Activated gamma-delta T cell (primary cell): ENCODE measurements around the gene SDK1.
"Not testable (repeated sequence)": the region's sequence is repeated elsewhere in the genome, so short reads cannot be mapped to it uniquely, and the experiment has no call there.

Experiments used
- DNase-seq: peaks from one replicate; lab custom pipeline; 2025; lab: John Stamatoyannopoulos, UW

SDK1 gene

DNA sequence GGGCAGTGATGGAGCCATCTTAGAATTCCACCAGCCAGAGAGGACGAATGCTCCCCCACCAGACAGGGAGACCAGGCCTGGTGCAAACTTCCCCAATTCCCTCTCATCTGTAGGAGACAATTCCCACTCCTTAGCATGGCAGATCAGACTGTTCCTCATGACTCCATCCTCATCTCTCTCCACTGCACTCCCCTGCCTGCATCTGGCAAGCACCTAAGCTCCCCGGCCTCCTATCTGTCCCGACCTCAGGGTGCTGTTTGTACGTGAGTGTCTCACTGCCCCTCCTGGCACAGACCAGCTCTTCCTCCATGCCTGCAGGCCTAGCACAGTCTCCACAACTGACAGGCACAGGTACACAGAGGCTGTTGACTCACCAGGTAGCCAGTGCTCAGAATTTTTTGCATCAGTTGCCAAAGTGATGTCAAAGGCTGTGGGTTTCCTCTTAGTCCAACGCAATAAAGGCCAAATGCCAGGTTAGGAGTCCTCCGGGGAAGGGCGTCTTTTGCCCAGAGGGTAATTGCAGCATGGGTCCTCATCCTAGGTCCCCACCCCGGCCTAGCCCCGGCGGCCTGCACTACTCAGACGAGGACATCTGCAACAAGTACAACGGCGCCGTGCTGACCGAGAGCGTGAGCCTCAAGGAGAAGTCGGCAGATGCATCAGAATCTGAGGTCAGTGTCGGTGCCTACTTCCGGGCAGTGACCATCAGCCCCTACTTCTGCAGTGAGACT is 944.2 kb downstream of the SDK1 start:
- DNase-seq = no peak

DNA sequence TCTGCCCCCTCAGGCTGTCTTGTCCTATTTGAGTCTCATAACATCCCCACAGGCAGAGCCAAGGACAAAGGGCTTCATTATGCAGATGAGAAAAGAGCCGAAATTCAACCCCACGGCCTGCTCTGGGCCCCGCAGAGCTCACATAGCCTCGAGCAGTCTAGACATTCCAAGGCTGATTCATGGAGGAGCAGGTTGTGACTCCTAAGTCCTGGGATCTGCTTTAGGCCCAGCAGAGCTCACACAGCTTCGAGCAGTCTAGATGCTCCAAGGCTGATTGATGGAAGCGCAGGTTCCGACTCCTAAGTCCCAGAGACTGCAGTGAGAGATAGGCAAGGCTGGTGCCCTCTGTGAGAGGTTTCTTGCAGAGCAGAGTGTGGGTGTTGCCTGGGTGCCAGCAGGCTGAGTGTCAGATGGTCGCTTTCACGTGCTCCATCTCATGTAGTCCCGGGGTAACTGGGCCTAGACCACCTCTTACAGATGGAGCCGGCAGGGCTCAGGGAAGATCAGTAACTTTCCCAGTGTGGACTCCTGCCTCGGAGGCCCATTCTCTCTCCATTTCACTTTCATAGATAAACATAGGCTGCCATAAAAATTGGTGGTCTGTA is 944.9 kb downstream of the SDK1 start:
- no peak for DNase-seq

DNA sequence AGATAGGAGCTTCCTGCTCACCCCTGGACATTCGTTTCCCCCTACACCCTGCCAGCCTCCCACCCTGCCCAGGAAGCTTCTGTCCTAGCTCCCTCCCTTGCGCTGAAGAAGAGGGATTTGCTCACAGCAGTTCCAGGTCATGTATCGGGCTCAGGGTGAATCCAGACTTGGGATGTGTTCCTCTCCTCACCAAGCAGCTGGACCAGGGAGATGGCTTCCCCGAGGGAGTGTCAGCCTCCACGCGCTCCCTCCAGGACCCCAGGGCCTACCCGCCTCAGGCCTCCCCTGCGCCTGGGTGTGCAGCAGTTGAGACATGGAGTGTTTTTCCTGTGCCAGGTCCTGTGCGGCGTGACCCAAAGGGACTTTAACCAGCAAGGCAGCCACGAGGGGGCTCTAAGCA is 945.5 kb downstream of the SDK1 start:
- no peak for DNase-seq

DNA sequence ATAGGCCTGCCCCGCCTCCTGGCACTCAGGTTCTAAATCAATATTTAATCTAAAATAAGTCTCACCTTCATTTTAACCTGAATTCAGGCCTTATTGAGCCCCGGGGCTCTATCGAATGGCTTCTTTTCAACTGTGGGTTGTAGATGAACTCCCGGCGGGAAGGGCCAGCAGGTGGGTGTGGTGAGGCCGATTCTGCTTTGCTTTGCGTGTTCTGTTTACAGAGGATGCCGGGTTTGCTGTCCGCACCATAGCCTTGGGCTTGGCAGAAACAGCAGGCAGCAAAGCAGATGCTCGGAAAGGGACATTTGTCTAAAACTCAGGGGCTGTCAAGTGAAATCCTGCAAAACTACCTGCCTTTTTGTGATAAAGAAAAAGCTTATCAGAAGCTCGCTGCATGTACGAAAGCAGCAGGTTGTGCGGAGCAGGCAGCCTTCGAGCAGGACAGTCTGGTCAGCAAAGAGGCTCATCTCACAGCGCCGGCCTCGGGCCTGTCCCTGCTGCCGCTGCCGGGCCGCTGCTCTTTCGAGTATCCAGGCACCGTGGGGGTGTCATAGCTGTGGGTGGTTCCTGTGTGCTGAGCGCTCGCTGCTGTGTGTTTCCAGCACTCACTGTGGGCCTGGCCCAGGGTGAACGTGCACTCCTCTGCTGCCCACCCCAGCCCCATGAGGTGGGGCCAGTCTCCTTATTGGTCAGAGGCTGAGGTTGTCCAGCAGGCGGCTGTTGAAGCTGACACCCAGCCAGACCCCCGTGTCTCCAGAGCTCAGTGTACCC is 946.2 kb downstream of the SDK1 start:
- no peak for DNase-seq

DNA sequence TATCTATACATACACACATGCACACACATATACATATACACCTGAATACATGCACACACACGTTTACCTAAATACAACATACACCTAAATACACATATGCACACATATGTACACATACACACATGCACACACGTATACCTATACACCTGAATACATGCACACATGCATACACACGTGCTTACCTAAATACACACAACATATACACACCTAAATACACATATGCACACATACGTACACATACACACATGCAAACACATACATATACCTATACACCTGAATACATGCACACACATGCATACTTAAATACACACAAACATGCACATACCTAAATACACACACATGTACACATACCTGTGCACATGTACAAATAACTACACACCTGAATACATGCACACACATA is 947.2 kb downstream of the SDK1 start:
- DNase-seq = no peak

DNA sequence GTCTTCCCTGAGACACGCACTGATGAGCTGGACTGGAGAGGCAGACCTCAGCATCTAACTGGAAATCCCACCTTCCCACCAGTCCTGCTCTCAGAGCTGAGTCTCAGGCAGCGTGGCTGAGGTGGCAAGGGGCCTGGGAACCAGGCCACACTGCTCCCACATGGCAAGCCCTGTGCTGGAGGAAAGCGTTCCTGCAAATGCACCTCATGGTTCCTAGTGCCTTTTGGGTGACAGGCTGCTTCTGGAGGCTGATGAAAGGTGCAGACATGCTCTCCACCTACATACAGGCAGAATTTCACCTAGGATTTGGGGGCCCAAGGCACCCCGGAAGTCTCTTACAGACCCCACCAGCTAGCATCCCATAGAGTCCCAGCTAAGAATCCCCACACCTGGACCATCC is 948.2 kb downstream of the SDK1 start:
- no peak for DNase-seq

DNA sequence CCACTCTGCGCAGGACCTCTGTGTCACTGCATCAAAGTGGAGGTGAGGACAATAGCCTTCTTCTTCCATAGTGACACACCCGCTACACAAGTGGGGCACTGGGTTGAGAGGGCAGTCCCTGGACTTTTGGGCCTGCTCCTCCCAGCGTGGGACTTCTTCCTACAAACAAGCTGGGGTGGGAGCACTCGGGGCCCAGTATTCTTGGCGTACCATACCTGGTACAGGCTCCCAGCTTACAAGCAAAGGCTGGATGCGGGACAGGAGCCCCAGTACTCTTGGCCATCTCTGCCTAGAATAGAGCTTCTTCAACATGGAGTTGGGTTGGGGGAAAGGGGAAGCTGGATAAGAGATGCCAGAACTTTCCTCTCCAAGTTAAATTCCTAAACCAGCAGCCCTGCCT is 954.3 kb downstream of the SDK1 start:
- no peak for DNase-seq

DNA sequence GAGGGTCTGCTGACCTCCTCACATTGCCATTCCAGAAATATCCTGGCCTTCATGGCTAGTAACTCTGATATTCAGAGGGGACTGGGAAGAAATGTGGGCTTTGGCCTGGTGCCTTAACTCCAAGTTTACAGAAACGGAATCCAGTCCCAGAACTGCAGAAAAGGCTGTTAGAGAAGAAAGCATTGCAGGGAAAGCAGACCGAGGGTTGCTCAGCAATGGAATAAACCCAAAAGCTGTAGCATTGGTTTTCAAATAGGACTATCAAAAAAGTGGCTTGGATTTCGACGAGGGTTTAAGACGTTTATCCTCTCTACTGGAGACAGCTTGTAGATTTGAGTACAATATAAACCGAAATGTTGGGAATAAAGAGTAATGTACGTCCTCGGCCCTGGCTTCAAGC is 955.2 kb downstream of the SDK1 start:
- no peak for DNase-seq

DNA sequence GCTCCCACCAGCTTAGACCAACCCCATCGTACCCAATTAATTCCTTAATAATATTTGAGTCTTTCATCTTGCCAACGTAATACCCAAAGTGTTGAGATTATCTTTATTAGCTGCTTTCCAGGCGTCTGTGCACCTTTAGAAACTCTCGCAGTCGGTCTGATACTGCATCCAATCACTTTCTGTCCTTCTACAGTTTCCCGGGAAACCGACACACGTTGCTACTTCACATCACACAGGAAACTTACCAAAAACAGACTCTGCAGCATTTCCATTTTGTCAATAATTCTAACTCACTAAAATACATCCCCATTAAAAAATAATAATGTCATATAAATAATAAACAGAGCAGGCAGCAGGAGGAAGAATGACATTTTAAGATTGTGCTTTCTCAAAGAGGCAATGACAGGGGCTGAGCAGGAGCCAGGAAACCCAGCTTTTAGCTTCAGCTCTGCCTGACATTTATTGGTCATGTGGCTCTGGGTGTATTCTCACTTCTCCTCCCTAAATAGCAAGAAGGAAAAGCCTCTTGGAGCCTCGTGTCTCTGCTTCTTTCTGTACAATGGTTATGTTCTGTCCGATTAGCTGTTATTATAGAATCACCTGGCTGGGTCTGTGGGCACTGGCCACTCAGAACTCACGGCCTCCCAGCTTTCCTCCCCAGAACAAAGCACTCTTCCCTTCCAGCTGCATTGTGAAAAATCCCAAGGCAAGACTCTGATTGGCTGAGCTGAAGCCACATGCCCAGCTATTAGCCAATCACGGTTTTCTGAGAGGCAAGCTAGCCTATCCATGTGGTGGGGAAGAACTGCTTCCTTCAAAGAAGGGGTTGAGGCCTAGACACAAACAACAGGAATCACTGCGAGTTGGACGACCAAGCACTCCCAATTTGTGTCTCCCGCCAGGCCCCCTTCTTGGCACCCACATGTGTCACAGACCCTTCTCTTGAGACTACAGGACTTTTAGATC is 956.4 kb downstream of the SDK1 start:
- DNase-seq = no peak

DNA sequence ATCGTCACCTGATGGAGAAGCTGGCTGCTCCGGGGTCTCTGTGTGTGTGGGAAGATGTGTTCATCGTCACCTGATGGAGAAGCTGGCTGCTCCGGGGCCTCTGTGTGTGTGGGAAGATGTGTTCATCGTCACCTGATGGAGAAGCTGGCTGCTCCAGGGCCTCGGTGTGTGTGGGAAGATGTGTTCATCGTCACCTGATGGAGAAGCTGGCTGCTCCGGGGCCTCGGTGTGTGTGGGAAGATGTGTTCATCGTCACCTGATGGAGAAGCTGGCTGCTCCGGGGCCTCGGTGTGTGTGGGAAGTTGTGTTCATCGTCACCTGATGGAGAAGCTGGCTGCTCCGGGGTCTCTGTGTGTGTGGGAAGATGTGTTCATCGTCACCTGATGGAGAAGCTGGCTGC is 959.1 kb downstream of the SDK1 start:
- DNase-seq = not testable (repeated sequence)

DNA sequence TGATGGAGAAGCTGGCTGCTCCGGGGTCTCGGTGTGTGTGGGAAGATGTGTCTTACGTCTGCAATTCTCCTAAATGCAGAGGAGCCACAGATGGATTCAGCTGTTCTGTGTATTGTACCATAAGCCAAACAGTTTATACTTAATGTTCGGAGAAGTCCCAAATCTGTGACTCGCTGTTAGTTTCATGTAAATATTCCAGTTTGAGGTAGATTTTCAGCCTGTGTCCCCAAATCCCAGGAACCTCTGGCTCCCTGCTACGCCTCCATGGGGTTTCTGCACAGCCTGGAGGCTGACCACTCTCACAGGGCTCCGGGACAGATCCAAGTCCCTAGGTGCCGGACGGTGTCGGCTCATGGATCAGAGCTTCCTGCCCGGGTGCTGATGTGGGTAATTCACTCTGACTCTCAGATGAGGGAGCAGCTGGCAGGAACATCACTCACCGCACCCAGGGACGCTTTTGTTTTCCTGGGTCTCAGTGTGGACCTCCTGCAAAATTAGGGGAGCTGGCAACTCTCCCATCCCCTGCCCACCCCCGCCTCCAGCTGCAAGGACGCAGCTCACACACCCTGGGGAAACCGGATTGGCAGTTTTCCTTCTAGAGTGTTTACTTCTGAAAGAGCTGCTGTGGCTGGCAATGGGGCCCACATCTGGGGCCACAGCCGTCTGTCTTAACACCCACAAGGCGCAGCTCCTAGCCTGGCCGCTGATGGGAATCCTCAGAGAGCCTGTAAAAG is 960.0 kb downstream of the SDK1 start:
- DNase-seq = no peak

DNA sequence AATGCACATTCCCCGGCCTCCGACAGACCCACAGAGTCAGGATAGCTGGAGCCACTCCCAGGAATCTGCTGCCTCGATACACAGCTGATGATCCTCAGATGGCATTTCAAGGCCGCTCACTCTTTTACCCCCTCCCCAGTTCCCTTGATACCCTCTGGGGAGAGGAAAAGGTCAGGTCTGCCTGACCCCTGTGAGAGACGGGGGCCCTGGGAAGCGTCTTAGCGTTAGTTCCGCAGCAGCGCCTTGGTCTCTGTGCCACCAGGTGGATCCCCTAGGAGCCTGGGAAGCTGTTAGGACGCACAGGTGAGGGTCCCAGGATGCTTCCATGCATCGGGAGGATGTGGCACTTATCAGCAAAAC is 960.5 kb downstream of the SDK1 start:
- no peak for DNase-seq

DNA sequence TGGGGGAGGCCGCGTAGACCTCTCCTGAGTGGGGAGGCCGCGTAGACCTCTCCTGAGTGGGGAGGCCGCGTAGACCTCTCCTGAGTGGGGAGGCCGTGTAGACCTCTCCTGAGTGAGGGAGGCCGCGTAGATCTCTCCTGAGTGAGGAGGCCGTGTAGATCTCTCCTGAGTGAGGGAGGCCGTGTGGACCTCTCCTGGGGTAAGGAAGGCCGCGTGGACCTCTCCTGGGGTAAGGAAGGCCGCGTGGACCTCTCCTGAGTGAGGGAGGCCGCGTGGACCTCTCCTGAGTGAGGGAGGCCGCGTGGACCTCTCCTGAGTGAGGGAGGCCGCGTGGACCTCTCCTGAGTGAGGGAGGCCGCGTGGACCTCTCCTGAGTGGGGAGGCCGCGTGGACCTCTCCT is 963.2 kb downstream of the SDK1 start:
- not testable (repeated sequence) for DNase-seq

DNA sequence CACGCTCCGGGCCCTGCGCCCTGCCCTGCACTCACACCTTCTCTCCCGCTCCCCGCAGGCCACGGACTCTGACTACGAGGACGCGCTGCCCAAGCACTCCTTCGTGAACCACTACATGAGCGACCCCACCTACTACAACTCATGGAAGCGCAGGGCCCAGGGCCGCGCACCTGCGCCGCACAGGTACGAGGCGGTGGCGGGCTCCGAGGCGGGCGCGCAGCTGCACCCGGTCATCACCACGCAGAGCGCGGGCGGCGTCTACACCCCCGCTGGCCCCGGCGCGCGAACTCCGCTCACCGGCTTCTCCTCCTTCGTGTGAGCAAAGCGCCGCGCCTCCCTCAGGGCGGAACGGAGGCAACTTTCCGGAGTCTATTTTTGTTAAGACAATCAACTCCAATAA is 964.0 kb downstream of the SDK1 start:
- DNase-seq = no peak

DNA sequence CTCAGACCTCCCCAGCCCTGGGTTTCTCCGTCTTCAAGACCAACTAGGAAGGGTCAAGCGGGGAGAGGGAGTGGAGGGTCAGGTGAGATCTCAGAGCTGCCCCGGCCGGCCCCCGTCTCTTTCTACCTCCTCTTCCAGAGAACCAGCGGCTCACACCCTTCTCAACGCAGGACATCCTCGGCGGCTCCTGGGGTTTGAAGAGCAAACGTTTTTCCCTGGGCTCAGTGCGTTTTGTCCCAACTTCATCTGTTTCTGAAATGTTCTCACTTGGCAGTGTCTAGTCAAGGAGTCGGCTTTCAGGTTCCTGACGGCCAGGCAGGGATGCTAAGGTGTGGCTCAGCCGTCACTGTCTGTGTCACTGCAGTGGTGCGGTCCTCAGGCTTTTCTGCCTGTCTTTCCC is 964.6 kb downstream of the SDK1 start:
- DNase-seq = no peak

DNA sequence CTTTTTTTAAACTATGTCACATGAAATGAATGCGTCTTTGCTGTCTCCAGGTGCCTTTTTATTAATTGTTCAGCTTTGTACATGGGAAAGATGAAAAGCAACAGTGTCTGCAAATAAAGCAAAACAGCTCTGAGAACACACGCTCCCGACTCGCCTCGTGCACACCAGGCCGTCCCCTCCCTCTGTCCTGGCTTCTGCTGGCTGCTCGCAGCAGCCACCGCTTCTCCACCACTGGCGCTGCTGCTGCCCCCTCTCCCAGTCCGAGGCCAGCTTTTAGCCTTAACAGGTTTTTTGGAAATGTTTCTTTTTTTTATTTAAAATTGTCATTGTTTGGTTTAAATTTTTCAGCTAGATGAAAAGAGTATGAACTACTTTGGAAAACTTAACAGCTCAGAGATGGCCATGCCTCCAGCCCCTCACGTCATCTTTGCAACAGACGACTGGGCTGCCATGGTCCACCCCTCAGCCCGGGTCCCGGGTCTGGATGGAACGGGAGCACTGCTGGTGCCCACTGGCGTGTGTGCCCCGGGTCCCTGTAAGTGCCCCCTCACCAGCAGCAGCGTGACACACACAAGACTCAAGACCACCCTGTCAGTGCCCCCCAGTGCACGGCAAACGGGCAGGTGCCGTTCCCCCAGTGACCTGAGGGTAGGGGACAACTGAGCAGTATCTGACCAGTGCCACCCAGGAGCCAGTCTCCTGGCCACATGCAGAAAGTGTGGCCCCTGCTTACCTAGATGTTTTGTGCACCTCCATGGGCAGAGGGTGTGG is 965.4 kb downstream of the SDK1 start:
- no peak for DNase-seq

DNA sequence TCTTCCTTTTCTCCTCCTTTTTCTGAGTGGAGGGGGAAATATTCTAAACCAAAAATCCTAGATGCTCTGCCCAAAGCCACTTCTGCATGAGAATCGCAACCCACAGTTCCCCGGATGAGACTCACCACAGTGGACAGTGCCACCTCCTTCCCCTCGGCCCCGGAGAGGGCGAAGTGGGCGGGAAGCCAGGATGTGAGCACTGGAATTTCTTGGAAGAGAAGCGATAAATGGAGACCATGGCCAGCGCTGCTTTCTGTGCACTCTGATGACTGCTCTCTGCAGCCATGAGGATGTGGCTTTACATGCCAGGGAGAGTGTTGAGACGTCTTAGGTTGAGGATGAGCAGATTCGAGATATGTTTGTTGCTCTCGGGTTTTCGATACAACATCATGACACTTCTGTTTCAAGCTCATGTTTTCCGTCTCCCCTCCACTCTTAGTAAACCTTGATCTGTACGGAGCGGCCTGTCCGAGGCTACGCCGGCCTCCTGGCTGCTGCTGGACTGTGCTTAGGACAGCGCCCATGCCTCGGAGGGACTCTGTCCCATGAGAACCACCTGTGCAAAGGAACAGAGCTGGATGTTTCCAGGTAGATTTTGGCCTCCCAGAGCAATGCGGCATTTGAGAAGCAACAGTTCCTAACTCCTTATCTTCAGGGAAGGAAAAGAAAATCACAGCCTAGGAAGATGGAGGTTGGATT is 966.4 kb downstream of the SDK1 start:
- DNase-seq = no peak

DNA sequence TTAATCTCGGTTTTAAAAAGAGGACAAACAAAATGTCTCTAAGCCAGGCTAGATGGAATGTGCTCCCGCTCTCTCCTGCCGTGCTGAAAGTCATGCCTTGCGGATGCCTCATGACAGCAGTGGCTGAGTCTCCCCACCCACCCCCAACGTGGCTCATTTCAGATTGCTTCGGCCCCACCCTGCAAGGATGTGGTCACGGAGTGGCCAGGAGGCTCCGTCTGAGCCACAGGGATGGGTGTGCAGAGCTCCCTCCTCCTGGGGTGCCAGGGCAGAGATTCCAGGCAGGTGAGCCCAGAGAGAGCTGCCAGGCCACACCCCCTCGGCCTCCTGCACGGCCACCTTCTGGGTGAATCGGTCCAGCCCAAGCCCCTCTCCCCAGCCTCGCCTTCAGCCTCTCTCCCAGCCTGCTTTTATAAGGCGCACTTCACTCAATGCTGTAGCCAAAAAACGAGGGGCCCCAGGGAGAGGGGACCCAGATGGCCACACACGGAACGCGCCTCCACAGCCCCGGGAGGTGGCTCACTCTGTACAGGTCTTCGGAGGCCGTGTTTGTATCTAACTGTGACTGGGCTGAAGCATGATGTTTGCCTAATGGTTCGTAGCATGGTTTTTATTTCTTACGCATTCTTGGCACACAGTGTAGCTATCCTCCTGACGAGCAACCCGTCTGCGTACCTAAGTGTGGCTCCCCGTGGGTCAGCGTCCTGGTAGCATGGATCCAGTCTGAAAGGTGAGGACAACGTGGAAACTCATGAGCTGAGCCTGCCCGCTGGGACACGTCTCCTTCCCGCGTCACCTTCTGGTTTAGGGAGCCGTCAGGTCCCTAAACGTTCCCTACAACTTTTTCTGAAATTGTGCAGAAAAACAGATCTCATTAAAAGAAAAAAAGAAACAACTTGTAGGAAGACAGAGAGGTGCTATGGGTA is 967.3 kb downstream of the SDK1 start:
- DNase-seq = no peak

DNA sequence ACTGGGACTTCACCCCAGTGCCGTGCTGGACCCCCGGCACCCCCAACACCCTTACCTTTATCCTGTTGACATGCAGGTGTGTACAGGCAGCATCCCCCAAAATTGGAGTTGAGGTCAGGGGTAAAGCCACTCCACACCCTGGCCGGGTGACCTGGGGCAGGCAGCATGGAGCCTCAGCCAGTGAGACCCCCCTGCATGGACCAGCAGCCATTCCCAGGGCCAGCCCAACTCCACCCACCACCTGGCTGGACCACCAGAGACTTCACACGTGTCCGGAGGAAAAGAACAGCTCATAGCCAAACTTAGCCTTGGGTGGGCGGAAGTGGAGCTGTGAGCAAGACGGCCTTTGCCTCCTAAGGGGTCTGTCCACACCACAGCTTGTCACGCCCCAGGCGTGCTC is 968.0 kb downstream of the SDK1 start:
- DNase-seq = no peak
